HepG2 (cell line): Measurements from ENCODE around the gene PLCB1. TPM values are rescaled to one million over a fixed set of nuclear protein-coding genes. Genes with fewer than 3 reads are reported as not detected.

Source experiments
- ATAC-seq: fragments of 200-7000 bp; cut with Tn5 transposase; 3 replicates; pipeline ENCODE4 v1.9.1; 2020; ENCODE audit warnings: mild to moderate bottlenecking, moderate library complexity
- BruUV-seq: library from RNA; stranded (reverse); fragments of 400-500 nt; replicated peaks from 2 replicates; lab custom pipeline; 2021; lab: Mats Ljungman, UMichigan
- CTCF ChIA-PET: fragments of 300-600 bp; formaldehyde crosslinking; extraction: SDS; loops from one replicate; lab custom pipeline; 2021; ENCODE audit warnings: low total read pairs, inconsistent platforms, low intra/inter-chr PET ratio; lab: Yijun Ruan, JAX
- POLR2A ChIA-PET: fragments of 350-600 bp; sonication (Branson Sonifier 250); formaldehyde crosslinking; loops from one replicate; lab custom pipeline; 2020; ENCODE audit warnings: antibody characterized with exemption, inconsistent platforms; lab: Yijun Ruan, JAX
- DNase-seq: peaks from one replicate; pipeline ENCODE4 v3.0.0-alpha.2; 2015; ENCODE audit warnings: low spot score
- FAIRE-seq: peaks from 3 replicates; lab custom pipeline; 2011; peaks lifted over from hg19 to GRCh38; lab: Jason Lieb, UNC
- H2AFZ ChIP-seq: one replicate; pipeline ENCODE4 v1.6.1; 2011; ENCODE audit warnings: low read length, inconsistent platforms
- H3K27ac ChIP-seq: fragments of 300-600 bp; 3 replicates; pipeline ENCODE4 v1.8.0; 2011; ENCODE audit warnings: mixed run types, mild to moderate bottlenecking, mixed read lengths, low read length, inconsistent platforms; ENCODE audit not compliant: insufficient read depth; ENCODE audit errors: extremely low read length
- H3K27me3 ChIP-seq, 2 experiments: fragments of 200-600 bp in 1 of 2; 2 replicates in 1 of 2; 3 replicates in 1 of 2; pipeline versions ENCODE4 v1.6.0 to v1.8.0; 2011; ENCODE audit warnings: low read length in 2 of 2, mild to moderate bottlenecking in 2 of 2, moderate library complexity in 2 of 2, inconsistent platforms in 1 of 2; ENCODE audit not compliant: insufficient read depth in 2 of 2, control insufficient read depth in 1 of 2
- H3K36me3 ChIP-seq, 2 experiments: fragments of 200-600 bp in 1 of 2; replicated peaks in 1 of 2; 2 replicates in 1 of 2; 3 replicates in 1 of 2; pipeline versions ENCODE4 v1.5.1 to v1.8.0; 2011; ENCODE audit warnings: low read length in 2 of 2, inconsistent platforms in 1 of 2; ENCODE audit not compliant: insufficient read depth in 2 of 2, control insufficient read depth in 1 of 2
- H3K4me1 ChIP-seq: 2 replicates; pipeline ENCODE4 v1.5.1; 2012; ENCODE audit warnings: low read length, inconsistent platforms; ENCODE audit not compliant: insufficient read depth
- H3K4me2 ChIP-seq: 2 replicates; pipeline ENCODE4 v1.6.0; 2011; ENCODE audit warnings: low read depth, low read length, inconsistent platforms
- H3K4me3 ChIP-seq, 3 experiments: fragments of 200-600 bp in 1 of 3; sonication (generic), shearing (Covaris generic) in 1 of 3; replicated peaks in 1 of 3; 2 replicates each; pipeline ENCODE4 v1.5.1; 2011 to 2016; ENCODE audit warnings: low read length in 3 of 3, inconsistent platforms in 2 of 3, low read depth in 2 of 3, mild to moderate bottlenecking in 2 of 3, control low read depth in 1 of 3, mixed read lengths in 1 of 3; ENCODE audit not compliant: insufficient read depth in 1 of 3
- H3K79me2 ChIP-seq: one replicate; pipeline ENCODE4 v1.6.1; 2011; ENCODE audit warnings: low read length, inconsistent platforms; ENCODE audit not compliant: insufficient read depth
- H3K9ac ChIP-seq: 2 replicates; pipeline ENCODE4 v1.6.0; 2011; ENCODE audit warnings: mild to moderate bottlenecking, low read depth, low read length, inconsistent platforms; ENCODE audit not compliant: insufficient read depth
- H3K9me3 ChIP-seq: 2 replicates; pipeline ENCODE4 v1.5.1; 2012; ENCODE audit warnings: mild to moderate bottlenecking, low read length
- H4K20me1 ChIP-seq: 2 replicates; pipeline ENCODE4 v1.6.0; 2011; ENCODE audit warnings: inconsistent platforms, mild to moderate bottlenecking, low read length, moderate library complexity; ENCODE audit not compliant: insufficient read depth
- EZH2 ChIP-seq: conservative IDR thresholded peaks from 2 replicates; pipeline ENCODE4 v1.6.1; 2012; ENCODE audit warnings: mild to moderate bottlenecking, low read depth, low read length, moderate library complexity
- FOXA1 ChIP-seq, 2 experiments: fragments of 450-650 bp in 1 of 2; sonication (generic) in 1 of 2; formaldehyde crosslinking in 1 of 2; IDR thresholded peaks; 2 replicates each; pipeline versions ENCODE4 v1.4.0 to v1.6.1; 2016 to 2020; ENCODE audit warnings: missing genetic modification reagents in 1 of 2
- GTF2F1 ChIP-seq: fragments of 150-350 bp; IDR thresholded peaks from 2 replicates; pipeline ENCODE4 v1.6.1; 2014; ENCODE audit warnings: low read length
- JUNB ChIP-seq: sonication (generic); formaldehyde crosslinking; IDR thresholded peaks from 2 replicates; pipeline ENCODE4 v1.8.0; 2022; ENCODE audit warnings: missing genetic modification reagents, mild to moderate bottlenecking, borderline replicate concordance
- MED8 ChIP-seq: sonication (generic); formaldehyde crosslinking; IDR thresholded peaks from 2 replicates; pipeline ENCODE4 v1.8.1; 2023; ENCODE audit warnings: mild to moderate bottlenecking, missing genetic modification reagents; ENCODE audit not compliant: insufficient replicate concordance
- SIX4 ChIP-seq: sonication (generic); formaldehyde crosslinking; IDR thresholded peaks from 2 replicates; pipeline ENCODE4 v1.4.0; 2020; ENCODE audit warnings: missing genetic modification reagents
- SNAPC2 ChIP-seq: sonication (generic); formaldehyde crosslinking; IDR thresholded peaks from 2 replicates; pipeline ENCODE4 v1.8.1; 2022; ENCODE audit warnings: mild to moderate bottlenecking, missing genetic modification reagents
- U2AF1 ChIP-seq: fragments of 200-400 bp; formaldehyde crosslinking; optimal IDR thresholded peaks from 2 replicates; pipeline ENCODE3; 2017; ENCODE audit warnings: mild to moderate bottlenecking, low read depth, low read length
- ZFP1 ChIP-seq: IDR thresholded peaks from 2 replicates; pipeline ENCODE4 v1.6.1; 2016
- ZKSCAN1 ChIP-seq: fragments of 150-350 bp; IDR thresholded peaks from 2 replicates; pipeline ENCODE4 v1.6.1; 2014; ENCODE audit warnings: low read length
- ZMYM4 ChIP-seq: sonication (generic); formaldehyde crosslinking; IDR thresholded peaks from 2 replicates; pipeline ENCODE4 v1.8.1; 2023; ENCODE audit warnings: mild to moderate bottlenecking, missing genetic modification reagents
- ZNF276 ChIP-seq: sonication (generic); formaldehyde crosslinking; IDR thresholded peaks from 2 replicates; pipeline ENCODE4 v1.4.0; 2020; ENCODE audit warnings: mild to moderate bottlenecking, low read depth, missing genetic modification reagents
- ZNF30 ChIP-seq: sonication (generic); formaldehyde crosslinking; IDR thresholded peaks from 2 replicates; pipeline ENCODE4 v1.5.0; 2020; ENCODE audit warnings: mild to moderate bottlenecking, missing genetic modification reagents
- ZNF550 ChIP-seq: sonication (generic); formaldehyde crosslinking; IDR thresholded peaks from 2 replicates; pipeline ENCODE4 v1.4.0; 2020; ENCODE audit warnings: mild to moderate bottlenecking, missing genetic modification reagents, borderline replicate concordance
- ZNF776 ChIP-seq: sonication (generic); formaldehyde crosslinking; IDR thresholded peaks from 2 replicates; pipeline ENCODE4 v1.4.0; 2020; ENCODE audit warnings: mild to moderate bottlenecking, missing genetic modification reagents
- WGBS: methylation state at CpG from one replicate; pipeline ENCODE4 v1.1.6; 2017; ENCODE audit warnings: low lambda C conversion rate; 5-methylcytosine and 5-hydroxymethylcytosine counted together
- in situ Hi-C: cut with HindIII; loops from 2 replicates; pipeline ENCODE4 v1.10.0; 2017; ENCODE audit warnings: low pct_unique_long_range_greater_than_20kb; ENCODE audit not compliant: extremely low pct_ligation_motif_present
- intact Hi-C: fragments of 100-400 bp; cut with micrococcal nuclease; formaldehyde crosslinking; loops from one replicate; pipeline ENCODE4 v1.10.0; 2022; ENCODE audit not compliant: unreplicated experiment
- polyA plus RNA-seq, 8 experiments: library from polyadenylated mRNA; depleted of rRNA in 3 of 8; stranded (reverse) in 7 of 8; unstranded in 1 of 8; fragments of >200 nt; fragmentation: Illumina TruSeq in 4 of 8; extraction: Trizol in 4 of 8; gene quantifications; 2 replicates each; pipeline versions ENCODE4 v1.2.1 to v1.2.3, GENCODE V29; 2011 to 2016; ENCODE audit warnings: low read depth in 4 of 8, missing spikeins in 1 of 8, mixed read lengths in 1 of 8; ENCODE audit not compliant: insufficient read depth in 1 of 8
- total RNA-seq, 5 experiments: library from RNA; depleted of rRNA; stranded (reverse); fragments of >200 nt; fragmentation: Illumina TruSeq; extraction: Trizol; gene quantifications; 2 replicates each; pipeline ENCODE4 v1.2.3, GENCODE V29; 2016; ENCODE audit warnings: low read depth in 1 of 5
- TF ChIP-seq, protein P1 (sequence below): sonication (generic); formaldehyde crosslinking; IDR thresholded peaks from 2 replicates; pipeline ENCODE4 v1.4.0; 2020; ENCODE audit warnings: missing genetic modification reagents
- TF ChIP-seq, protein P2 (sequence below): sonication (generic); formaldehyde crosslinking; IDR thresholded peaks from 2 replicates; pipeline ENCODE4 v1.8.0; 2022; ENCODE audit warnings: mild to moderate bottlenecking, missing genetic modification reagents, moderate library complexity

PLCB1 gene
- total and polyA plus RNA-seq, 2 of the 13 experiments (the other 11 are each of a cell fraction or from before 2014, with no cell fraction given) = 42.4 to 55.9 TPM

DNA sequence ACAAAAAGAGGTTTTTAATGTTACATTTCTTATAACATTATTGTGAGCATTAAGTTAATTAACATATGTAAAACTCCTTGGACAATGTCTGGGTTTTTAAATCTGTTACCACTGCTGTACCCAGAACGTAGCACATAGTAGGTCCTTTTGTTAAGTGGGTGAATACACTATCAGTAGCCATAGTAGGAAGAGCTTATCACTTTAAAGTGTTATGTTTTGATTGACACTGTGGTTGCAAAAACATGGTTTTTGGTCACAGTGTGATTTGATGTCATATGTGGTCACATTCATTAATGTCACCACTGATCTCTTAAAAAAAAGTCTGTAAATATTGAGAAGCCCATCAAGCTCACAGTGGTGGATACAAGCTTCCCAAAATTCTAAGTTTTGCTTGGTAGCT lies 160.7 kb downstream of the PLCB1 start:
- DNase-seq = no peak
- no peak for FAIRE-seq
- Histone ChIP-seq H3K27ac (no peak overlapping the region), H3K79me2 (no peaks in the 10 kb centered on the region), H3K4me2 (no peak overlapping the region), H3K27me3 (no peaks in the 10 kb centered on the region), H4K20me1 (no peaks in the 10 kb centered on the region; the same call in 1 of the 2 replicates), H3K36me3 (peaks cover 3 to 5% of the 10 kb centered on the region in 2 experiments; a peak in 3 of 5 replicates), H3K9ac (no peak overlapping the region), H2AFZ (no peak overlapping the region), H3K4me3 (no peak overlapping the region)
- ChIA-PET POLR2A (no interaction called here), CTCF (no interaction called here)
- 92% methylated on average over 1 of the region's 1 CpG for WGBS
- ATAC-seq = no peak
- in situ Hi-C loops = no loop called here
- no TSS peak for BruUV-seq
- no peak for TF ChIP-seq JUNB (CRISPR knock-in tag)
- peak; percentile 95 for TF ChIP-seq ZKSCAN1
- TF ChIP-seq, protein P1, sequence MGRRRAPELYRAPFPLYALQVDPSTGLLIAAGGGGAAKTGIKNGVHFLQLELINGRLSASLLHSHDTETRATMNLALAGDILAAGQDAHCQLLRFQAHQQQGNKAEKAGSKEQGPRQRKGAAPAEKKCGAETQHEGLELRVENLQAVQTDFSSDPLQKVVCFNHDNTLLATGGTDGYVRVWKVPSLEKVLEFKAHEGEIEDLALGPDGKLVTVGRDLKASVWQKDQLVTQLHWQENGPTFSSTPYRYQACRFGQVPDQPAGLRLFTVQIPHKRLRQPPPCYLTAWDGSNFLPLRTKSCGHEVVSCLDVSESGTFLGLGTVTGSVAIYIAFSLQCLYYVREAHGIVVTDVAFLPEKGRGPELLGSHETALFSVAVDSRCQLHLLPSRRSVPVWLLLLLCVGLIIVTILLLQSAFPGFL (CRISPR knock-in tag) = no peak
- TF ChIP-seq, all 625 proteins: peak for 1
- Histone ChIP-seq H3K9me3 (no peaks in the 10 kb centered on the region), H3K4me1 (peaks cover 23% of the 10 kb centered on the region)
- intact Hi-C loops = no loop called here

DNA sequence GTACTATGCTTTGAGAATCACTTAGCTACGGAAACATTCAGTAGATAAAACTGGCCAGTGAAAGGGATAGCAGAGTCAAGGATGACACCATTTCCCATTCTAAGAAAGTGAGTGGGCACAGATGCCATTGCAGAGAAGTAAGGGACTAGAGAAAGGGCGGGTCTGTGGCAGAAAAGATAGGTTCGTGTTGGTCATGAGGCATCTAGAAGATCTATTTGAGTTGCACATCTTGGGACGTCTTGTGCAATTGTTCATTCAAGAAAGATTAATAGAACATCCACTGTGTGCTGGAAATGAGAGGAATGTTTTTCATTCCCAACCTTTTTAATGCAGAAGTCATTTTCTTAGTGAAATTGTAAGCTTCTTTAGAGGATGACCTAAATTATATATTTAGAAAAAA lies 161.7 kb downstream of the PLCB1 start:
- Histone ChIP-seq H3K36me3 (no peaks in the 10 kb centered on the region; a peak in 3 of 5 replicates), H2AFZ (no peak overlapping the region), H3K79me2 (no peaks in the 10 kb centered on the region), H4K20me1 (no peaks in the 10 kb centered on the region; the same call in 1 of the 2 replicates), H3K9me3 (no peaks in the 10 kb centered on the region), H3K4me2 (no peak overlapping the region), H3K4me1 (peaks cover 23% of the 10 kb centered on the region), H3K4me3 (no peak overlapping the region), H3K27ac (no peak overlapping the region), H3K27me3 (no peaks in the 10 kb centered on the region), H3K9ac (no peak overlapping the region)
- BruUV-seq = no TSS peak
- ChIA-PET POLR2A (no interaction called here), CTCF (no interaction called here)
- WGBS = 92% methylated on average over 4 of the region's 4 CpGs
- ATAC-seq (no peak), FAIRE-seq (no peak), DNase-seq (no peak)
- in situ Hi-C loops (no loop called here), intact Hi-C loops (no loop called here)
- TF ChIP-seq MED8 (CRISPR knock-in tag) = no peak
- TF ChIP-seq, protein P2, sequence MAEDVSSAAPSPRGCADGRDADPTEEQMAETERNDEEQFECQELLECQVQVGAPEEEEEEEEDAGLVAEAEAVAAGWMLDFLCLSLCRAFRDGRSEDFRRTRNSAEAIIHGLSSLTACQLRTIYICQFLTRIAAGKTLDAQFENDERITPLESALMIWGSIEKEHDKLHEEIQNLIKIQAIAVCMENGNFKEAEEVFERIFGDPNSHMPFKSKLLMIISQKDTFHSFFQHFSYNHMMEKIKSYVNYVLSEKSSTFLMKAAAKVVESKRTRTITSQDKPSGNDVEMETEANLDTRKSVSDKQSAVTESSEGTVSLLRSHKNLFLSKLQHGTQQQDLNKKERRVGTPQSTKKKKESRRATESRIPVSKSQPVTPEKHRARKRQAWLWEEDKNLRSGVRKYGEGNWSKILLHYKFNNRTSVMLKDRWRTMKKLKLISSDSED (CRISPR knock-in tag) = no peak
- TF ChIP-seq EZH2 = no peak
- TF ChIP-seq FOXA1 (IDR thresholded peaks at IDR 0.05) = no peak
- no peak for TF ChIP-seq FOXA1 (CRISPR knock-in tag; IDR thresholded peaks at IDR 0.05)
- no peak for TF ChIP-seq ZNF276 (CRISPR knock-in tag)
- no peak for TF ChIP-seq ZMYM4 (CRISPR knock-in tag)
- no peak for TF ChIP-seq SNAPC2 (CRISPR knock-in tag)
- TF ChIP-seq ZNF550 (CRISPR knock-in tag) = no peak
- no peak for TF ChIP-seq ZNF30 (CRISPR knock-in tag)
- TF ChIP-seq GTF2F1 = no peak
- no peak for TF ChIP-seq U2AF1
- no peak for TF ChIP-seq SIX4 (CRISPR knock-in tag)
- no peak for TF ChIP-seq ZFP1
- TF ChIP-seq ZNF776 = no peak
